HFFc6 (cell line): ENCODE results near the gene AGBL3. TPM values are rescaled to one million over a fixed set of nuclear protein-coding genes. Genes with fewer than 3 reads are reported as not detected.

Experiments used
- DNase-seq: peaks from one replicate; pipeline ENCODE4 v3.0.0-alpha.2; 2018
- H3K27ac Mint-ChIP-seq: 2 replicates; pipeline ENCODE4 v1.8.0; 2020; ENCODE audit warnings: mild to moderate bottlenecking, mixed read lengths
- H3K27me3 Mint-ChIP-seq: 2 replicates; pipeline ENCODE4 v1.8.0; 2021; ENCODE audit warnings: mild to moderate bottlenecking, moderate library complexity, mixed read lengths; ENCODE audit not compliant: insufficient read depth
- H3K36me3 Mint-ChIP-seq: 2 replicates; pipeline ENCODE4 v1.8.0; 2021; ENCODE audit warnings: low read depth, mixed read lengths
- H3K4me1 Mint-ChIP-seq: 2 replicates; pipeline ENCODE4 v1.8.0; 2020; ENCODE audit warnings: low read depth, mixed read lengths
- H3K4me3 Mint-ChIP-seq: 2 replicates; pipeline ENCODE4 v1.8.0; 2020; ENCODE audit warnings: mild to moderate bottlenecking, moderate library complexity, mixed read lengths
- H3K9me3 Mint-ChIP-seq: 2 replicates; pipeline ENCODE4 v1.8.0; 2020; ENCODE audit warnings: mild to moderate bottlenecking, mixed read lengths
- CTCF ChIP-seq: fragments of 200-600 bp; sonication (generic); IDR thresholded peaks from 2 replicates; pipeline ENCODE4 v1.5.0; 2021; ENCODE audit warnings: antibody characterized with exemption, mild to moderate bottlenecking
- total RNA-seq, 6 experiments: library from RNA; stranded (reverse); fragmentation: NEBNext Ultra II Directional; extraction: Animal tissue kit (Norgen Biotek cat#: 25700); gene quantifications; 2 replicates in 1 of 6; 3 replicates in 5 of 6; pipeline ENCODE4 v1.2.3, GENCODE V29; 2021

Gene AGBL3
- total RNA-seq, 6 experiments from 2014 or later = 0.38 to 0.76 (median 0.68) TPM

- H3K9me3 Mint-ChIP-seq = no peaks in the 10 kb centered on the region
- no peak overlapping the region for H3K27ac Mint-ChIP-seq
- H3K36me3 Mint-ChIP-seq = peaks cover 11% of the 10 kb centered on the region
- H3K4me3 Mint-ChIP-seq = no peak overlapping the region
- peaks cover 8% of the 10 kb centered on the region for H3K27me3 Mint-ChIP-seq
- no peak for DNase-seq
- no peak for TF ChIP-seq CTCF
- H3K4me1 Mint-ChIP-seq = peaks cover 17% of the 10 kb centered on the region
Observed at GRCh38 chr7:134996097-134996550, 9.8 kb downstream of the AGBL3 start.

GRCh38 chr7:134997214-134997885, 11.0 kb downstream of the AGBL3 start:
- no peaks in the 10 kb centered on the region for H3K9me3 Mint-ChIP-seq
- no peak overlapping the region for H3K27ac Mint-ChIP-seq
- H3K4me1 Mint-ChIP-seq = peaks cover 5% of the 10 kb centered on the region
- peaks cover 6% of the 10 kb centered on the region for H3K27me3 Mint-ChIP-seq
- no peak for DNase-seq
- no peak for TF ChIP-seq CTCF
- peaks cover 6% of the 10 kb centered on the region for H3K36me3 Mint-ChIP-seq
- no peak overlapping the region for H3K4me3 Mint-ChIP-seq

- Mint-ChIP-seq H3K9me3 (no peaks in the 10 kb centered on the region), H3K4me1 (no peaks in the 10 kb centered on the region), H3K4me3 (no peak overlapping the region), H3K36me3 (peaks cover 6% of the 10 kb centered on the region), H3K27me3 (peaks cover 4% of the 10 kb centered on the region), H3K27ac (no peak overlapping the region)
- DNase-seq = no peak
- TF ChIP-seq CTCF = no peak
Observed at GRCh38 chr7:134999136-134999535, 12.8 kb downstream of the AGBL3 start.

GRCh38 chr7:135001390-135002165, 15.3 kb downstream of the AGBL3 start:
- Mint-ChIP-seq H3K4me1 (no peaks in the 10 kb centered on the region), H3K27ac (no peak overlapping the region), H3K36me3 (peaks cover 1% of the 10 kb centered on the region), H3K4me3 (no peak overlapping the region), H3K27me3 (peaks cover 3% of the 10 kb centered on the region), H3K9me3 (peaks cover under 1% of the 10 kb centered on the region; the same call in 1 of the 2 replicates)
- TF ChIP-seq CTCF = no peak
- no peak for DNase-seq

- no peak for DNase-seq
- TF ChIP-seq CTCF = no peak
- no peak overlapping the region for H3K27ac Mint-ChIP-seq
- peaks cover 11% of the 10 kb centered on the region for H3K27me3 Mint-ChIP-seq
- H3K4me3 Mint-ChIP-seq = no peak overlapping the region
- no peaks in the 10 kb centered on the region for H3K4me1 Mint-ChIP-seq
- no peaks in the 10 kb centered on the region for H3K9me3 Mint-ChIP-seq
- H3K36me3 Mint-ChIP-seq = no peaks in the 10 kb centered on the region
Observed at GRCh38 chr7:135012229-135012628, 25.9 kb downstream of the AGBL3 start.
